LNCAP (cell line): ENCODE measurements around the gene INTS3.

Experiments used
- TF ChIP-seq, protein P1 (sequence below): fragments of 450-650 bp; IDR thresholded peaks from 2 replicates; pipeline ENCODE4 v1.5.1; 2017; ENCODE audit warnings: mild to moderate bottlenecking

The INTS3 gene

DNA sequence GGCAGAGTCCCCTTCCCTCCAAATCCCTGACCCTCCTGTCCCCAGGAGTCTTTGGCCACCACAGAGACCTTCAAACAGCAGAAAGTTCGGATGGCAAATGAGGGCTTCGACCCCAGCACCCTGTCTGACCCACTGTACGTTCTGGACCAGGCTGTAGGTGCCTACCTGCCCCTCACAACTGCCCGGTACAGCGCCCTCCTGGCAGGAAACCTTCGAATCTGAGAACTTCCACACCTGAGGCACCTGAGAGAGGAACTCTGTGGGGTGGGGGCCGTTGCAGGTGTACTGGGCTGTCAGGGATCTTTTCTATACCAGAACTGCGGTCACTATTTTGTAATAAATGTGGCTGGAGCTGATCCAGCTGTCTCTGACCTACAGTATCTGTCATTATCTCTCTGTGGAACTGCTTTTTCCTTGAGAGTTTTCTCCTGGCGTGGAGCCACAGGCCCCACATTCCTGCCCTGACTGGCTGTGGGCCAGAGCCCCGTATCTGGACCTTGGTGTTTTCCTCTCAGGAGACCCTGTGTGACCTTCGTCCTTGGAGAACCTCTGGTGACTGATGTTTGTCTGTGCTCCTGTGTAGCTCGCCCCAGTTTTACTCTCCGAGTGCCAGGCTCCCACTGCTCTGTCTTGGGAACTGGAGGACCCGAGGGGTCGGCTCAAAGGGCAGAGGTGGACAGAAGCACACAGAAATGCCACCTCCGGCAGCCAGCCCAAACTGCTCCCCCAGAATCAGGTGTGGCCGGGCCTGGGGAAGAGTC lies 52.1 kb downstream of the INTS3 start:
- TF ChIP-seq, protein P1, sequence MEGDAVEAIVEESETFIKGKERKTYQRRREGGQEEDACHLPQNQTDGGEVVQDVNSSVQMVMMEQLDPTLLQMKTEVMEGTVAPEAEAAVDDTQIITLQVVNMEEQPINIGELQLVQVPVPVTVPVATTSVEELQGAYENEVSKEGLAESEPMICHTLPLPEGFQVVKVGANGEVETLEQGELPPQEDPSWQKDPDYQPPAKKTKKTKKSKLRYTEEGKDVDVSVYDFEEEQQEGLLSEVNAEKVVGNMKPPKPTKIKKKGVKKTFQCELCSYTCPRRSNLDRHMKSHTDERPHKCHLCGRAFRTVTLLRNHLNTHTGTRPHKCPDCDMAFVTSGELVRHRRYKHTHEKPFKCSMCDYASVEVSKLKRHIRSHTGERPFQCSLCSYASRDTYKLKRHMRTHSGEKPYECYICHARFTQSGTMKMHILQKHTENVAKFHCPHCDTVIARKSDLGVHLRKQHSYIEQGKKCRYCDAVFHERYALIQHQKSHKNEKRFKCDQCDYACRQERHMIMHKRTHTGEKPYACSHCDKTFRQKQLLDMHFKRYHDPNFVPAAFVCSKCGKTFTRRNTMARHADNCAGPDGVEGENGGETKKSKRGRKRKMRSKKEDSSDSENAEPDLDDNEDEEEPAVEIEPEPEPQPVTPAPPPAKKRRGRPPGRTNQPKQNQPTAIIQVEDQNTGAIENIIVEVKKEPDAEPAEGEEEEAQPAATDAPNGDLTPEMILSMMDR: no peak

GRCh38 chr1:153780551-153780950 lies 52.7 kb downstream of the INTS3 start:
- TF ChIP-seq, protein P1: no peak

DNA sequence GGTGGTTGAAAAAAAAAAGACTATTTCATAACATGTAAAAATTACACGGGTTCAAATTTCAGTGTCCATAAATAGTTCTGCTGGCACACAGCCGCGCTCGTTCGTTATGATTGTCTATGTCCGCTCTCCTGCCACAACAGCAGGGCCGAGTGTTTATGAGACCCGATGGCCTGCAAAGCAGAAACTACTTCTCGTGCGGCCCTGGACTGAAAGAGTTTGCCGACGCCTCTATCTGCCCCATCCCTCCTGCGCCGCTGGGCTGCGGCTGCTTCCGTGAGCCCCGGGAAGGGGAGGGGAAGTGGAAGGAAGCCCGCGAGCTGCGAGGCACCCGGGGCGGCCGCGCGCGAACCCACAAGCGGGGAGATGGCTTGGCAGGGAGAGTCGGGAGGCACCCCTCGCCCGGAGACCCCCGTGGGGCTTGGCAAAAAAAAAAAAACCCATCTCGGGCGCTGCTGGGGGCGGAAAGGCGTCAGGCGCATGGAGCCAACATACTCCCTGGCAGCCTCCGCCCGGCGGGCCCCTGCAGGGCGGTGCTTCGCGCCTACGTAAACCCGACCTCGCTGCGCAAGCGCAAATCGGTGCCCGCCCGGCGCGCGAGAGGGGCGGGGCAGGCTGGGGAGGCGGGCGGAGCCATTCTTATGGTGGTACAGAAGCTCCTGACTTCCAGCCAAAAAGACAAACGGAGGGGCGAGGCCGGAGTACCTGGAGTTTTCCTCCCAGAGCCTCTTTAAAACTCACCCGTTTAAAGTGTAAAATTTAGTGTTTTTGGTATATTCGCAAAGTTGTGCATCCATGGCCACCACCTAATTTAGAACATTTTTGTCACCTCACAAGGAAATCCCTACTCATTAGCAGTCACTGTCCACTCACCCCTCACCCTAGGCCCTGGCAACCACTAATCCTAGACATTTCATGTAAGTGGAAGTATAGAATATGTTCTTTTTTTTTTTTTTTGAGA lies 55.7 kb downstream of the INTS3 start:
- TF ChIP-seq, protein P1: no peak

DNA sequence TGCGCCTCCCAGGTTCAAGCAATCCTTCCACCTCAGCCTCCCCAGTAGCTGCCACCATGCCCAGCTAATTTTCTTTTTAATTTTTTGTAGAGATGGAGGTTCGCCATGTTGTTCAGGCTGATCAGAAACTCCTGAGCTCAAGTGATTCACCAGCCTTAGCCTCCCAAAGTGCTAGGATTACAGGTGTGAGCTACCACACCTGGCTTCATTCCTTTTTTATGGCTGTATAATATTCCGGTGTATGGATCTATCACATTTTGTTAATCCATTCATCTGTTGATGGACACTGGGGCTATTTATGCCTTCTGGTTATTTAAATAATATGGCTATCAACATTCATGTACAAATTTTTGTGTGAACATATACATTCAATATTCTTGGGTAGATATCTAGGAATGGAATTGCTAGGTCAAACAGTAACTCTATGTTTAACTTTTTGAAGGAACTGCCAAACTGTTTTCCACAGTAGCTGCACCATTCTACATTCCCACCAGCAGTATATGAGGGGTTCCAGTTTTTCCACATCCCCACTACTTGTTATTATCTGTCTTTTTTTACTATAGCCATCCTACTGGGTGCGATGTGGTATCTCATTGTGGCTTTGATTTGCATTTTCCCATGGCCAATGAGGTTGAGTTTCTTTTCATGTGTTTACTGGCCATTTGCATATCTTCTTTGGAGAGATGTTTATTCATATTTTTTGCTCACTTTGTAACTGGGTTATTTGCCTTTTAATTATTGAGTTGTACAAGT lies 58.4 kb downstream of the INTS3 start:
- TF ChIP-seq, protein P1: no peak

GRCh38 chr1:153789478-153790034 lies 61.7 kb downstream of the INTS3 start:
- TF ChIP-seq, protein P1: no peak

DNA sequence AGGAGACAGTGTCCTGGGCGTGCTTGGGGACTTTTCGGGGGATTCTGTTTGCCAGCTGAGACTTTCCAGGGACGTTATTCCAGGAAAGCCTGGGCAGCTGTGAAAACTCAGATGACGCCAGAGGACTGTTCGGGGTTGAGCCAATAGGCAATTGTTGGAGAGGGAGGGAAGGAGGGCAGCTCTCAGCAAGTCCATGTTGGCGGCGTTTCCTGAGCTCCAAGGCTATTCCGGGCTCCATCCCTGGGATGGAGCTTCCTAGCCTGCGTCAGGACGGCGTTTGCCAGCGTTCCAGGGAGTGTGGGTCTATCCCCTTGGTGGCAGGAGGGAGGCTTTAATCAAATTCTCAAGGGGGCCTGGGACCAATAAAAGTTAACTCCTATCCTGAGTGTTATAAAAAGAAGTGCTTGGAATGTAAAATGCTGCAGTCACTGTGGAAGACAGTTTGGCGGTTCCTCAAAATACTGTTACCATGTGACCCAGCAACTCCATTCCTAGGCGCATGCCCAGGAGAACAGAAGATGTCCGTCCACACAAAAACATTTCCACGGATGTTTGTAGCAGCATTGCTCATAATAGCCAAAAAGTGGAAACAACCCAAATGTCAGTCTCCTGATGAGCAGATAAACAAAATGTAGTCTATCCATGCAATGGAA lies 62.6 kb downstream of the INTS3 start:
- TF ChIP-seq, protein P1: no peak
